Middle frontal gyrus (tissue), 1 donor: ENCODE measurements around the gene IFRD1.

Experiments
- DNase-seq: peaks from one replicate; pipeline ENCODE4 v3.0.0-alpha.2; 2015; ENCODE audit warnings: low spot score; ENCODE audit errors: extremely low spot score

Gene IFRD1

GRCh38 chr7:112449902-112450806 lies at the start of gene IFRD1:
TSS of gene IFRD1 (plus strand) at chr7:112450460. CDS start at chr7:112450689, 229 bp downstream.
- DNase-seq: peak; percentile 99

GRCh38 chr7:112404321-112404720 lies 45.9 kb upstream of the IFRD1 start:
- DNase-seq: no peak

GRCh38 chr7:112405286-112405685 lies 45.0 kb upstream of the IFRD1 start:
- DNase-seq: no peak

- DNase-seq: no peak
Observed at GRCh38 chr7:112407261-112407660, 43.0 kb upstream of the IFRD1 start.

GRCh38 chr7:112410092-112410491 lies 40.2 kb upstream of the IFRD1 start:
- DNase-seq: no peak

GRCh38 chr7:112411186-112411795 lies 39.0 kb upstream of the IFRD1 start:
- DNase-seq: no peak

- DNase-seq: no peak
Observed at GRCh38 chr7:112414855-112415490, 35.3 kb upstream of the IFRD1 start.

GRCh38 chr7:112416127-112416526 lies 34.1 kb upstream of the IFRD1 start:
- no peak for DNase-seq

- DNase-seq: no peak
Observed at GRCh38 chr7:112419543-112420130, 30.6 kb upstream of the IFRD1 start.

GRCh38 chr7:112420236-112420861 lies 29.9 kb upstream of the IFRD1 start:
- DNase-seq: no peak

- no peak for DNase-seq
Observed at GRCh38 chr7:112421666-112422486, 28.4 kb upstream of the IFRD1 start.

- no peak for DNase-seq
Observed at GRCh38 chr7:112422842-112423496, 27.3 kb upstream of the IFRD1 start.

GRCh38 chr7:112423987-112424386 lies 26.3 kb upstream of the IFRD1 start:
- DNase-seq: no peak

- no peak for DNase-seq
Observed at GRCh38 chr7:112427984-112428383, 22.3 kb upstream of the IFRD1 start.

GRCh38 chr7:112428715-112429114 lies 21.5 kb upstream of the IFRD1 start:
- DNase-seq: no peak

GRCh38 chr7:112430649-112431048 lies 19.6 kb upstream of the IFRD1 start:
- DNase-seq: no peak

- DNase-seq: no peak
Observed at GRCh38 chr7:112431803-112432202, 18.5 kb upstream of the IFRD1 start.

- no peak for DNase-seq
Observed at GRCh38 chr7:112433289-112433688, 17.0 kb upstream of the IFRD1 start.

- DNase-seq: no peak
Observed at GRCh38 chr7:112437072-112437471, 13.2 kb upstream of the IFRD1 start.

GRCh38 chr7:112439476-112439875 lies 10.8 kb upstream of the IFRD1 start:
- no peak for DNase-seq
